HCEC 1CT (cell line): ENCODE measurements around the gene SLC25A6.
A peak's percentile ranks its signal among the peaks of the same experiment; 100 is the strongest.
"Not testable (repeated sequence)": the region's sequence is repeated elsewhere in the genome, so short reads cannot be mapped to it uniquely, and the experiment has no call there.

ENCODE experiments used
- DNase-seq: peaks from one replicate; pipeline ENCODE4 v3.0.0-alpha.2; 2017

The SLC25A6 gene

GRCh38 chrX:1391707-1392375 lies at the start of gene SLC25A6:
Gene SLC25A6, minus strand, starts transcription at chrX:1392113. Its CDS starts 104 bp downstream, at chrX:1392009.
- DNase-seq: peak; percentile 97

- DNase-seq: no peak
Measured at GRCh38 chrX:1440506-1440905, 48.6 kb upstream of the SLC25A6 start.

GRCh38 chrX:1435241-1435895 lies 43.5 kb upstream of the SLC25A6 start:
- no peak for DNase-seq

GRCh38 chrX:1434871-1435240 lies 42.9 kb upstream of the SLC25A6 start:
- no peak for DNase-seq

GRCh38 chrX:1433646-1434357 lies 41.9 kb upstream of the SLC25A6 start:
- no peak for DNase-seq

GRCh38 chrX:1430451-1430850 lies 38.5 kb upstream of the SLC25A6 start:
- no peak for DNase-seq

- no peak for DNase-seq
Measured at GRCh38 chrX:1427756-1428155, 35.8 kb upstream of the SLC25A6 start.

GRCh38 chrX:1426321-1426720 lies 34.4 kb upstream of the SLC25A6 start:
- not testable (repeated sequence) for DNase-seq

- no peak for DNase-seq
Measured at GRCh38 chrX:1425381-1425780, 33.5 kb upstream of the SLC25A6 start.

- DNase-seq: no peak
Measured at GRCh38 chrX:1424147-1424851, 32.4 kb upstream of the SLC25A6 start.

- no peak for DNase-seq
Measured at GRCh38 chrX:1423215-1423614, 31.3 kb upstream of the SLC25A6 start.

GRCh38 chrX:1422135-1422465 lies 30.2 kb upstream of the SLC25A6 start:
- no peak for DNase-seq

- no peak for DNase-seq
Measured at GRCh38 chrX:1421433-1422134, 29.7 kb upstream of the SLC25A6 start.

- DNase-seq: no peak
Measured at GRCh38 chrX:1420371-1420770, 28.5 kb upstream of the SLC25A6 start.

- no peak for DNase-seq
Measured at GRCh38 chrX:1419545-1420355, 27.8 kb upstream of the SLC25A6 start.

- DNase-seq: no peak
Measured at GRCh38 chrX:1418901-1419544, 27.1 kb upstream of the SLC25A6 start.

GRCh38 chrX:1417921-1418771 lies 26.2 kb upstream of the SLC25A6 start:
- DNase-seq: no peak

- DNase-seq: no peak
Measured at GRCh38 chrX:1416965-1417760, 25.2 kb upstream of the SLC25A6 start.

- no peak for DNase-seq
Measured at GRCh38 chrX:1416327-1416784, 24.4 kb upstream of the SLC25A6 start.
